ENCODE results near the gene SLC9A9.

SLC9A9 gene

GRCh38 chr3:143363949-143364348 is 484.3 kb downstream of the SLC9A9 start:
- no peak for DNase-seq
- H3K36me3 ChIP-seq (replicated peaks; ENCODE audit: insufficient read depth, low read length), result no peaks in the 10 kb centered on the region
- H3K9me3 ChIP-seq (replicated peaks; ENCODE audit: insufficient read depth, low read length), result no peaks in the 10 kb centered on the region
- no peaks in the 10 kb centered on the region for H3K27me3 ChIP-seq (replicated peaks; ENCODE audit: insufficient read depth, low read length)
- no peak overlapping the region for H3K27ac ChIP-seq (ENCODE audit: low read length)
- no peaks in the 10 kb centered on the region for H3K4me1 ChIP-seq (ENCODE audit: low read length)
- no peaks in the 10 kb centered on the region for H3K9me2 ChIP-seq (replicated peaks; ENCODE audit: insufficient read depth, low read length)
- no peak overlapping the region for H2AFZ ChIP-seq (ENCODE audit: low read length)
- H3K9ac ChIP-seq (ENCODE audit: low read length), result no peak overlapping the region
- H3K79me2 ChIP-seq (ENCODE audit: low read length), result no peaks in the 10 kb centered on the region
- H3F3A ChIP-seq (ENCODE audit: insufficient read depth, low read length), result no peaks in the 10 kb centered on the region
- TF ChIP-seq EZH2 (optimal IDR thresholded peaks at IDR 0.05; ENCODE audit: low read depth, low read length) (no peak), CTCF (IDR thresholded peaks at IDR 0.05; ENCODE audit: low read length) (no peak), EZH2phosphoT487 (IDR thresholded peaks at IDR 0.05; ENCODE audit: low read length) (no peak)
- H3K4me3 ChIP-seq (ENCODE audit: low read length), result no peak overlapping the region
- no peak overlapping the region for H3K4me2 ChIP-seq (ENCODE audit: low read depth, low read length)
- H4K20me1 ChIP-seq (ENCODE audit: insufficient read depth, low read length), result no peaks in the 10 kb centered on the region

- H3K27me3 ChIP-seq (replicated peaks; ENCODE audit: insufficient read depth, low read length), result no peaks in the 10 kb centered on the region
- TF ChIP-seq CTCF (IDR thresholded peaks at IDR 0.05; ENCODE audit: low read length) (no peak), EZH2phosphoT487 (IDR thresholded peaks at IDR 0.05; ENCODE audit: low read length) (no peak), EZH2 (optimal IDR thresholded peaks at IDR 0.05; ENCODE audit: low read depth, low read length) (no peak)
- H3K4me3 ChIP-seq (ENCODE audit: low read length), result no peak overlapping the region
- H3K9me3 ChIP-seq (replicated peaks; ENCODE audit: insufficient read depth, low read length), result no peaks in the 10 kb centered on the region
- no peaks in the 10 kb centered on the region for H3K4me1 ChIP-seq (ENCODE audit: low read length)
- no peak overlapping the region for H3K27ac ChIP-seq (ENCODE audit: low read length)
- H3K36me3 ChIP-seq (replicated peaks; ENCODE audit: insufficient read depth, low read length), result no peaks in the 10 kb centered on the region
- H3K79me2 ChIP-seq (ENCODE audit: low read length), result no peaks in the 10 kb centered on the region
- no peak overlapping the region for H2AFZ ChIP-seq (ENCODE audit: low read length)
- no peaks in the 10 kb centered on the region for H3K9me2 ChIP-seq (replicated peaks; ENCODE audit: insufficient read depth, low read length)
- no peak for DNase-seq
- no peaks in the 10 kb centered on the region for H4K20me1 ChIP-seq (ENCODE audit: insufficient read depth, low read length)
- no peaks in the 10 kb centered on the region for H3F3A ChIP-seq (ENCODE audit: insufficient read depth, low read length)
- H3K4me2 ChIP-seq (ENCODE audit: low read depth, low read length), result no peak overlapping the region
- H3K9ac ChIP-seq (ENCODE audit: low read length), result no peak overlapping the region
Measured at GRCh38 chr3:143363276-143363675, 485.0 kb downstream of the SLC9A9 start.

- Histone ChIP-seq H3K4me3 (ENCODE audit: low read length) (no peak overlapping the region), H2AFZ (ENCODE audit: low read length) (no peak overlapping the region), H3K9me3 (replicated peaks; ENCODE audit: insufficient read depth, low read length) (no peaks in the 10 kb centered on the region), H3K79me2 (ENCODE audit: low read length) (no peaks in the 10 kb centered on the region), H3K9me2 (replicated peaks; ENCODE audit: insufficient read depth, low read length) (no peaks in the 10 kb centered on the region), H4K20me1 (ENCODE audit: insufficient read depth, low read length) (no peaks in the 10 kb centered on the region), H3K27me3 (replicated peaks; ENCODE audit: insufficient read depth, low read length) (no peaks in the 10 kb centered on the region), H3K36me3 (replicated peaks; ENCODE audit: insufficient read depth, low read length) (no peaks in the 10 kb centered on the region), H3K4me2 (ENCODE audit: low read depth, low read length) (no peak overlapping the region), H3F3A (ENCODE audit: insufficient read depth, low read length) (no peaks in the 10 kb centered on the region), H3K9ac (ENCODE audit: low read length) (no peak overlapping the region), H3K4me1 (ENCODE audit: low read length) (no peaks in the 10 kb centered on the region), H3K27ac (ENCODE audit: low read length) (no peak overlapping the region)
- DNase-seq, result no peak
- TF ChIP-seq EZH2 (optimal IDR thresholded peaks at IDR 0.05; ENCODE audit: low read depth, low read length), result no peak
- no peak for TF ChIP-seq CTCF (IDR thresholded peaks at IDR 0.05; ENCODE audit: low read length)
- TF ChIP-seq EZH2phosphoT487 (IDR thresholded peaks at IDR 0.05; ENCODE audit: low read length), result no peak
Measured at GRCh38 chr3:143362115-143362991, 485.9 kb downstream of the SLC9A9 start.
